HCT116 (cell line): ENCODE data around the gene GOLGA6A. TPM values are rescaled to one million over a fixed set of nuclear protein-coding genes. Genes with fewer than 3 reads are reported as not detected.

Experiments used
- ATAC-seq: fragments of 200-7000 bp; cut with Tn5 transposase; 2 replicates; pipeline ENCODE4 v1.9.1; 2020; ENCODE audit warnings: mild to moderate bottlenecking, moderate library complexity
- BruUV-seq: library from RNA; stranded (reverse); fragments of 400-500 nt; replicated peaks from 2 replicates; lab custom pipeline; 2021; lab: Mats Ljungman, UMichigan
- CTCF ChIA-PET: fragments of 300-600 bp; sonication (Branson Sonifier 250); formaldehyde crosslinking; loops from one replicate; lab custom pipeline; 2021; ENCODE audit warnings: antibody characterized with exemption; lab: Charles Lee
- POLR2A ChIA-PET: fragments of 300-600, 350-600 bp; sonication (Branson Sonifier 250); formaldehyde crosslinking; loops from one replicate; lab custom pipeline; 2021; ENCODE audit warnings: antibody characterized with exemption; lab: Charles Lee
- RAD21 ChIA-PET, 2 experiments: fragments of 300-600 bp; sonication (Branson Sonifier 250); formaldehyde crosslinking; loops; one replicate each; lab custom pipeline; 2023; ENCODE audit warnings: low total read pairs in 2 of 2; ENCODE audit not compliant: uncharacterized antibody in 2 of 2, unreplicated experiment in 2 of 2, low non-redundant PET in 1 of 2; lab: Charles Lee
- DNase-seq: peaks from one replicate; pipeline ENCODE4 v3.0.0-alpha.2; 2010; ENCODE audit warnings: low read depth, low spot score
- H2AFZ ChIP-seq: fragments of 200-600 bp; shearing (Covaris generic), sonication (generic); 2 replicates; pipeline ENCODE4 v1.6.1; 2017; ENCODE audit warnings: low read depth, mixed run types, mixed read lengths, antibody characterized with exemption, low read length; ENCODE audit not compliant: poor library complexity, severe bottlenecking
- H3K27ac ChIP-seq: 2 replicates; pipeline ENCODE4 v1.5.1; 2012; ENCODE audit warnings: low read depth, low read length
- H3K27me3 ChIP-seq: fragments of 200-600 bp; sonication (generic); 2 replicates; pipeline ENCODE4 v1.6.1; 2016; ENCODE audit warnings: mixed run types, low read length, mixed read lengths; ENCODE audit not compliant: insufficient read depth
- H3K36me3 ChIP-seq, 2 experiments: fragments of 200-500 bp in 1 of 2; fragments of 200-600 bp in 1 of 2; sonication (Bioruptor generic) in 1 of 2; sonication (generic) in 1 of 2; 2 replicates each; pipeline versions ENCODE4 v1.5.1 to v1.6.1; 2014 to 2016; ENCODE audit warnings: low read length in 2 of 2, inconsistent platforms in 1 of 2, mixed read lengths in 1 of 2, mixed run types in 1 of 2; ENCODE audit not compliant: insufficient read depth in 2 of 2, control insufficient read depth in 1 of 2
- H3K4me1 ChIP-seq, 2 experiments: fragments of 200-600 bp in 1 of 2; sonication (generic) in 1 of 2; 2 replicates each; pipeline versions ENCODE4 v1.5.1 to v1.6.1; 2012 to 2017; ENCODE audit warnings: low read length in 2 of 2, inconsistent platforms in 1 of 2, mild to moderate bottlenecking in 1 of 2, mixed read lengths in 1 of 2, mixed run types in 1 of 2, moderate library complexity in 1 of 2; ENCODE audit not compliant: insufficient read depth in 2 of 2, control insufficient read depth in 1 of 2
- H3K4me2 ChIP-seq: fragments of 200-600 bp; sonication (generic); 2 replicates; pipeline ENCODE4 v1.6.1; 2017; ENCODE audit warnings: mixed run types, low read length, mixed read lengths
- H3K4me3 ChIP-seq, 2 experiments: fragments of 200-600 bp in 1 of 2; sonication (generic) in 1 of 2; replicated peaks in 1 of 2; 2 replicates each; pipeline ENCODE4 v1.5.1; 2011 to 2016; ENCODE audit warnings: low read length in 2 of 2, control low read depth in 1 of 2, low read depth in 1 of 2, mild to moderate bottlenecking in 1 of 2, mixed read lengths in 1 of 2, mixed run types in 1 of 2
- H3K79me2 ChIP-seq: fragments of 200-600 bp; sonication (generic); 2 replicates; pipeline ENCODE4 v1.6.1; 2017; ENCODE audit warnings: mild to moderate bottlenecking, mixed run types, low read length, moderate library complexity, mixed read lengths; ENCODE audit not compliant: insufficient read depth
- H3K9ac ChIP-seq: fragments of 200-600 bp; sonication (generic); 2 replicates; pipeline ENCODE4 v1.6.1; 2016; ENCODE audit warnings: low read length, mixed read lengths
- H3K9me2 ChIP-seq: fragments of 200-600 bp; sonication (generic), shearing (Covaris generic); 2 replicates; pipeline ENCODE4 v1.6.1; 2017; ENCODE audit warnings: mixed run types, mild to moderate bottlenecking, moderate library complexity; ENCODE audit not compliant: insufficient read depth
- H3K9me3 ChIP-seq, 2 experiments: fragments of 200-500 bp in 1 of 2; fragments of 200-600 bp in 1 of 2; sonication (Bioruptor generic) in 1 of 2; sonication (generic) in 1 of 2; 2 replicates each; pipeline ENCODE4 v1.6.1; 2014 to 2017; ENCODE audit warnings: low read length in 2 of 2, mixed read lengths in 2 of 2, inconsistent platforms in 1 of 2, low read depth in 1 of 2, mild to moderate bottlenecking in 1 of 2, mixed run types in 1 of 2, moderate library complexity in 1 of 2; ENCODE audit not compliant: control insufficient read depth in 1 of 2, insufficient read depth in 1 of 2
- H4K20me1 ChIP-seq: fragments of 200-600 bp; sonication (generic), shearing (Covaris generic); 2 replicates; pipeline ENCODE4 v1.6.1; 2017; ENCODE audit warnings: mixed run types, mild to moderate bottlenecking, moderate library complexity; ENCODE audit not compliant: insufficient read depth
- ATF3 ChIP-seq: IDR thresholded peaks from 2 replicates; pipeline ENCODE4 v1.6.1; 2012
- CBX3 ChIP-seq: IDR thresholded peaks from 2 replicates; pipeline ENCODE4 v1.6.1; 2012; ENCODE audit warnings: low read depth
- EGR1 ChIP-seq: IDR thresholded peaks from 2 replicates; pipeline ENCODE4 v1.6.1; 2012; ENCODE audit warnings: low read depth
- EZH2phosphoT487 ChIP-seq: fragments of 200-600 bp; IDR thresholded peaks from 2 replicates; pipeline ENCODE4 v1.6.1; 2018; ENCODE audit warnings: antibody characterized with exemption, borderline replicate concordance
- JUND ChIP-seq: IDR thresholded peaks from 2 replicates; pipeline ENCODE4 v1.6.1; 2012
- POLR2A ChIP-seq: IDR thresholded peaks from 2 replicates; pipeline ENCODE4 v1.7.0; 2011; ENCODE audit warnings: borderline replicate concordance; ENCODE audit not compliant: insufficient read depth, insufficient read length; ENCODE audit errors: extremely low read depth
- POLR2AphosphoS5 ChIP-seq: IDR thresholded peaks from 2 replicates; pipeline ENCODE4 v1.6.1; 2011; ENCODE audit warnings: mild to moderate bottlenecking, low read depth, low read length, moderate library complexity
- RAD21 ChIP-seq: IDR thresholded peaks from 2 replicates; pipeline ENCODE4 v1.6.1; 2012; ENCODE audit warnings: low read depth, mild to moderate bottlenecking
- SIN3A ChIP-seq: IDR thresholded peaks from 2 replicates; pipeline ENCODE4 v1.6.1; 2012; ENCODE audit warnings: low read depth
- SP1 ChIP-seq: IDR thresholded peaks from 2 replicates; pipeline ENCODE4 v1.6.1; 2012; ENCODE audit warnings: low read depth
- SRF ChIP-seq: IDR thresholded peaks from 2 replicates; pipeline ENCODE4 v1.6.1; 2012; ENCODE audit warnings: low read depth
- TCF7L2 ChIP-seq: IDR thresholded peaks from 2 replicates; pipeline ENCODE4 v1.7.0; 2011; ENCODE audit warnings: borderline replicate concordance, inconsistent platforms; ENCODE audit not compliant: insufficient read depth, insufficient read length; ENCODE audit errors: extremely low read depth
- YY1 ChIP-seq: IDR thresholded peaks from 2 replicates; pipeline ENCODE4 v1.6.1; 2011; ENCODE audit warnings: low read length, low read depth, moderate library complexity, mild to moderate bottlenecking; ENCODE audit not compliant: insufficient replicate concordance; ENCODE audit errors: extremely low read depth
- ZFX ChIP-seq: fragments of 450-650 bp; IDR thresholded peaks from 2 replicates; pipeline ENCODE4 v1.6.1; 2017
- intact Hi-C: fragments of 100-400 bp; cut with micrococcal nuclease; formaldehyde crosslinking; loops from 2 replicates; pipeline ENCODE4 v1.10.0; 2022
- total RNA-seq: library from RNA; stranded (reverse); gene quantifications from one replicate; pipeline ENCODE4 v1.2.1, GENCODE V29; 2021; ENCODE audit not compliant: unreplicated experiment
- TF ChIP-seq, protein P1 (sequence below), 3 experiments: fragments of 200-600 bp in 1 of 3; sonication (generic) in 1 of 3; IDR thresholded peaks in 2 of 3; conservative IDR thresholded peaks in 1 of 3; 2 replicates each; pipeline ENCODE4 v1.5.1; 2012 to 2017; ENCODE audit warnings: low read depth in 2 of 3, low read length in 2 of 3, antibody characterized with exemption in 1 of 3, borderline replicate concordance in 1 of 3, control low read depth in 1 of 3, mild to moderate bottlenecking in 1 of 3, mixed read lengths in 1 of 3, mixed run types in 1 of 3, moderate library complexity in 1 of 3; ENCODE audit not compliant: insufficient read depth in 1 of 3
- TF ChIP-seq, protein P2 (sequence below): IDR thresholded peaks from 2 replicates; pipeline ENCODE4 v1.6.1; 2011; ENCODE audit warnings: mild to moderate bottlenecking, low read length, moderate library complexity; ENCODE audit not compliant: insufficient replicate concordance; ENCODE audit errors: extremely low read depth
- TF ChIP-seq, protein P3 (sequence below): IDR thresholded peaks from 2 replicates; pipeline ENCODE4 v1.6.1; 2012

Gene GOLGA6A
- total RNA-seq, 1 experiment from 2014 or later, result 0.39 TPM

DNA sequence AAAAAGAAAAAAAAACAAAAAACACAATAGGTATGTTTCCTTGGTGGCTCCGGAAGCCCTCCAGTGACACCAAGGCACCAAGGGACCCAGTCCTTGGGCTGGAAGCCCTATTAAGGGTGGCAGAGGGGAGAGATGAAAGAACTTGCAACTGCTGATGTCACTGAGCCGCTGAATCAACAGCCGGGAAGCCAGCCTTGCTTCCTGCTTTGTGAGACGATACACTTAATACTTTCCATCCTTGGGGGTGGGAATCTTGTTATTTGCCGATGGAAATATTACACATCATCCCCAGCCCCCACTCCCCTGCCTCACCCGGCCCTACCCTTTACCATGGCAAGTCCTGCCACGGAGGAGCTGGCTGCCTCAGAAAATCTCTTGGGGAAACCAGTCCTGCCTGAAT lies 42.4 kb upstream of the GOLGA6A start:
- no TSS peak for BruUV-seq

More for the DNA sequence above, 42.4 kb upstream of the GOLGA6A start:
- no peak for DNase-seq
- Histone ChIP-seq H3K4me1 (peaks cover 0 to 9% of the 10 kb centered on the region in 2 experiments; a peak in 2 of 4 replicates), H3K9me3 (no peaks in the 10 kb centered on the region), H2AFZ (no peak overlapping the region), H3K79me2 (no peaks in the 10 kb centered on the region), H3K27ac (no peak overlapping the region), H3K9me2 (no peaks in the 10 kb centered on the region), H4K20me1 (no peaks in the 10 kb centered on the region), H3K4me3 (no peak overlapping the region), H3K27me3 (no peaks in the 10 kb centered on the region; the same call in 1 of the 2 replicates), H3K36me3 (no peaks in the 10 kb centered on the region), H3K9ac (no peak overlapping the region), H3K4me2 (no peak overlapping the region)
- intact Hi-C loops, result loop anchor here (5.0 kb wide), 1 partner anchor 152 kb away; no protein-coding TSS in a partner anchor
- POLR2A ChIA-PET, result no interaction called here
- ATAC-seq, result no peak
- no peak for TF ChIP-seq POLR2AphosphoS5
- TF ChIP-seq TCF7L2, result no peak
- TF ChIP-seq, protein P1, sequence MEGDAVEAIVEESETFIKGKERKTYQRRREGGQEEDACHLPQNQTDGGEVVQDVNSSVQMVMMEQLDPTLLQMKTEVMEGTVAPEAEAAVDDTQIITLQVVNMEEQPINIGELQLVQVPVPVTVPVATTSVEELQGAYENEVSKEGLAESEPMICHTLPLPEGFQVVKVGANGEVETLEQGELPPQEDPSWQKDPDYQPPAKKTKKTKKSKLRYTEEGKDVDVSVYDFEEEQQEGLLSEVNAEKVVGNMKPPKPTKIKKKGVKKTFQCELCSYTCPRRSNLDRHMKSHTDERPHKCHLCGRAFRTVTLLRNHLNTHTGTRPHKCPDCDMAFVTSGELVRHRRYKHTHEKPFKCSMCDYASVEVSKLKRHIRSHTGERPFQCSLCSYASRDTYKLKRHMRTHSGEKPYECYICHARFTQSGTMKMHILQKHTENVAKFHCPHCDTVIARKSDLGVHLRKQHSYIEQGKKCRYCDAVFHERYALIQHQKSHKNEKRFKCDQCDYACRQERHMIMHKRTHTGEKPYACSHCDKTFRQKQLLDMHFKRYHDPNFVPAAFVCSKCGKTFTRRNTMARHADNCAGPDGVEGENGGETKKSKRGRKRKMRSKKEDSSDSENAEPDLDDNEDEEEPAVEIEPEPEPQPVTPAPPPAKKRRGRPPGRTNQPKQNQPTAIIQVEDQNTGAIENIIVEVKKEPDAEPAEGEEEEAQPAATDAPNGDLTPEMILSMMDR (IDR thresholded peaks at IDR 0.05 in 2 of 3, conservative IDR thresholded peaks at IDR 0.05 in 1 of 3; ENCODE audit: borderline replicate concordance in 1 of 3, insufficient read depth in 1 of 3, low read depth in 2 of 3, low read length in 2 of 3), result no peak
- TF ChIP-seq EZH2phosphoT487, result no peak
- no peak for TF ChIP-seq ZFX
- no peak for TF ChIP-seq SIN3A
- TF ChIP-seq RAD21, result no peak
- no peak for TF ChIP-seq JUND
- TF ChIP-seq POLR2A, result no peak
- TF ChIP-seq ATF3, result no peak
- TF ChIP-seq CBX3, result no peak
- TF ChIP-seq, protein P2, sequence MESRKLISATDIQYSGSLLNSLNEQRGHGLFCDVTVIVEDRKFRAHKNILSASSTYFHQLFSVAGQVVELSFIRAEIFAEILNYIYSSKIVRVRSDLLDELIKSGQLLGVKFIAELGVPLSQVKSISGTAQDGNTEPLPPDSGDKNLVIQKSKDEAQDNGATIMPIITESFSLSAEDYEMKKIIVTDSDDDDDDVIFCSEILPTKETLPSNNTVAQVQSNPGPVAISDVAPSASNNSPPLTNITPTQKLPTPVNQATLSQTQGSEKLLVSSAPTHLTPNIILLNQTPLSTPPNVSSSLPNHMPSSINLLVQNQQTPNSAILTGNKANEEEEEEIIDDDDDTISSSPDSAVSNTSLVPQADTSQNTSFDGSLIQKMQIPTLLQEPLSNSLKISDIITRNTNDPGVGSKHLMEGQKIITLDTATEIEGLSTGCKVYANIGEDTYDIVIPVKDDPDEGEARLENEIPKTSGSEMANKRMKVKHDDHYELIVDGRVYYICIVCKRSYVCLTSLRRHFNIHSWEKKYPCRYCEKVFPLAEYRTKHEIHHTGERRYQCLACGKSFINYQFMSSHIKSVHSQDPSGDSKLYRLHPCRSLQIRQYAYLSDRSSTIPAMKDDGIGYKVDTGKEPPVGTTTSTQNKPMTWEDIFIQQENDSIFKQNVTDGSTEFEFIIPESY, result no peak
- TF ChIP-seq EGR1, result no peak
- TF ChIP-seq SP1, result no peak
- no peak for TF ChIP-seq YY1
- TF ChIP-seq, protein P3, sequence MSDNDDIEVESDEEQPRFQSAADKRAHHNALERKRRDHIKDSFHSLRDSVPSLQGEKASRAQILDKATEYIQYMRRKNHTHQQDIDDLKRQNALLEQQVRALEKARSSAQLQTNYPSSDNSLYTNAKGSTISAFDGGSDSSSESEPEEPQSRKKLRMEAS, result no peak
- TF ChIP-seq SRF, result no peak
- RAD21 ChIA-PET, result no interaction called here
- CTCF ChIA-PET, result interaction anchor here (0.7 to 2.7 kb wide), 5 partner anchors 20 to 187 kb away, joined by 3 to 21 read pairs (median 5); no protein-coding TSS in a partner anchor
